Skin of body (tissue), 2 donors: ENCODE measurements around the gene CDCP2. TPM values are rescaled to one million over a fixed set of nuclear protein-coding genes. Genes with fewer than 3 reads are reported as not detected.

Experiments used
- DNase-seq: peaks from one replicate; lab custom pipeline; 2025; lab: John Stamatoyannopoulos, UW
- total RNA-seq: library from RNA; depleted of rRNA; stranded (reverse); fragments of >200 nt; gene quantifications from one replicate; pipeline ENCODE4 v1.2.3, GENCODE V29; 2014

Gene CDCP2
- total RNA-seq: 0.10 TPM

GRCh38 chr1:54152696-54153095, at the start of gene CDCP2:
CDCP2 (minus strand) TSS chr1:54153000; CDS start chr1:54152922, 78 bp downstream.
- no peak for DNase-seq

GRCh38 chr1:54200519-54200997, 47.8 kb upstream of the CDCP2 start:
- DNase-seq: no peak

- DNase-seq: peak; percentile 94
Measured at GRCh38 chr1:54199765-54200518, 47.1 kb upstream of the CDCP2 start, which contains the start of the genes CYB5RL and MRPL37. CYB5RL (minus strand) TSS chr1:54200030; CDS start chr1:54195616, 4,414 bp downstream. MRPL37 (plus strand) TSS chr1:54200167; CDS start chr1:54200244, 77 bp downstream.

GRCh38 chr1:54199151-54199764, 46.5 kb upstream of the CDCP2 start:
- no peak for DNase-seq

GRCh38 chr1:54193453-54193852, 40.7 kb upstream of the CDCP2 start:
- no peak for DNase-seq

- DNase-seq: no peak
Measured at GRCh38 chr1:54191525-54191924, 38.7 kb upstream of the CDCP2 start.

GRCh38 chr1:54190526-54190925, 37.7 kb upstream of the CDCP2 start:
- DNase-seq: no peak

- DNase-seq: no peak
Measured at GRCh38 chr1:54188291-54188690, 35.5 kb upstream of the CDCP2 start.

GRCh38 chr1:54186056-54186455, 33.3 kb upstream of the CDCP2 start:
- DNase-seq: no peak

GRCh38 chr1:54180701-54181360, 28.0 kb upstream of the CDCP2 start:
- DNase-seq: no peak

GRCh38 chr1:54178296-54179070, 25.7 kb upstream of the CDCP2 start:
- no peak for DNase-seq

- DNase-seq: no peak
Measured at GRCh38 chr1:54177726-54178125, 24.9 kb upstream of the CDCP2 start.

- DNase-seq: no peak
Measured at GRCh38 chr1:54176621-54177327, 24.0 kb upstream of the CDCP2 start.

GRCh38 chr1:54174106-54174505, 21.3 kb upstream of the CDCP2 start:
- no peak for DNase-seq

- DNase-seq: no peak
Measured at GRCh38 chr1:54173681-54174080, 20.9 kb upstream of the CDCP2 start.

GRCh38 chr1:54172614-54173599, 20.1 kb upstream of the CDCP2 start:
- DNase-seq: no peak

GRCh38 chr1:54171606-54172005, 18.8 kb upstream of the CDCP2 start:
- DNase-seq: no peak

- DNase-seq: no peak
Measured at GRCh38 chr1:54171016-54171415, 18.2 kb upstream of the CDCP2 start.

GRCh38 chr1:54169068-54169467, 16.3 kb upstream of the CDCP2 start:
- no peak for DNase-seq
